NCI-H82 treated with DMSO at 0.1 percent for 48 hours (cell line): Measurements from ENCODE around the gene ASAH2B.
"Not testable (repeated sequence)": the region's sequence is repeated elsewhere in the genome, so short reads cannot be mapped to it uniquely, and the experiment has no call there.

Experiments used
- DNase-seq: peaks from one replicate; lab custom pipeline; 2025; ENCODE audit not compliant: unreplicated experiment; lab: John Stamatoyannopoulos, UW

The ASAH2B gene

GRCh38 chr10:50739618-50740292 is at the start of gene ASAH2B:
Gene ASAH2B, plus strand, starts transcription at chr10:50739936. Its CDS starts 5,195 bp downstream, at chr10:50745131.
- DNase-seq, result peak; percentile 7

DNA sequence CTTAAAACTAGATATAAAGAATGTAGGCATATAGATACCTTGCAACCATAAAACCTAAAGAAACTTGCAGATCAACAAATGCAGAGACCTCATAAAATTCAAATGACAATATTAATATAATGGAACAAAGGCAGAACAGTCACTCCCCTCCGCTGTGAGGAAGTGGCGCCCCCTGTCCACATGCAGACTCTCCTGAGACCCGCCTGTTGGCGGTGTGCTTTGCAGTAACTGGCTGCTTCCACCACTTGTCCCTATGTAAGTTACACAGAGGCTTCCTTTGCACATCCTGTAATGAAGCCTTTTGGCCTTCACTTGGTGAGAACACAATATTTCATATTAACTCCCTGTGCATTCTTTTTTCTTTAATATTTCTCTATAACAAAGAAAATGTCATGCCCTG is 41.9 kb upstream of the ASAH2B start:
- not testable (repeated sequence) for DNase-seq

- DNase-seq, result not testable (repeated sequence)
These were observed 37.8 kb upstream of the ASAH2B start for GRCh38 chr10:50701947-50702346.

GRCh38 chr10:50702997-50703396 is 36.7 kb upstream of the ASAH2B start:
- DNase-seq, result not testable (repeated sequence)

DNA sequence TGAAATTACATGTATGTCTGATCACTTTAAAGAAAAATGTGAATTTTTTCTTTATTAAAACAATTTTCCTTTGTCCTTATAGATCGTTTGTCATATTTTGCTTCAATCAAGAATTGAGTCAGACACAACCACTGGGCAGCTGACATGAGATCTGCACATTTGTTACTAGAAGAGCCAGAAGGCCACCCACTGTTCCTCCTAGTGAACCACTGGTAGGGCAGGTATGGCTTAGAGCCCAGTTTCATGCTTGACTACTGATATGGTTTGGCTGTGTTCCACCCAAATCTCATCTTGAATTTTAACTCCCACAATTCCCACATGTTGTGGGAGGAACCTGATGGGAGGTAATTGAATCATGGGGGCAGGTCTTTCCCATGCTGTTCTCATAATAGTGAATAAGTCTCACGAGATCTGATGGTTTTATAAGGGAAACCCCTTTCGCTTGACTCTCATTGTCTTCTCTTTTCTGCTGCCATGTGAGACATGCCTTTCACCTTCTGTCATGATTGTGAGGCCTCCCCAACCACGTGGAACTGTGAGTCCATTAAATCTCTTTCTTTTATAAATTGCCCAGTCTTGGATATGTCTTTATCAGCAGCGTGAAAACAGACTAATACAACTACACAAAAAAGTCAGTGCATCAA is 35.2 kb upstream of the ASAH2B start:
- not testable (repeated sequence) for DNase-seq

- not testable (repeated sequence) for DNase-seq
These were observed 33.7 kb upstream of the ASAH2B start for GRCh38 chr10:50706006-50706405.

DNA sequence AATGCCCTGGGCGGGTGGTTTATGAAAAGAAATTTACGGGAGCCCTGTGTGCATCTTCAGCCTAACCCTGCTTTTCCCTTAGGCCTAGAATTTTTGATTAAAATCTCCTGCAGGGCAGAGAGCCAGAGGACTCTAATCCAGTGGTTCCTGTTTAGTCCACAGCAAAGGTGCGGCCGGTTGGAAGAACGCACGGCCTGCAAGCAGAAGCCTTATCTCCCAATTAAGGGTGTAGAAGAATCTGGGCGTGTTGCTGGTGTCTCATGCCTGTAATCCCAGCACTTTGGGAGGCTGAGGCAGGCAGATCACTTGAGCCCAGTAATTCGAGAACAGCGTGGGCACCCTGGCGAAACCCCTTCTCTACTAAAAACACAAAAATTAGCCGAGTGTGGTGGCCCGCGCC is 29.5 kb upstream of the ASAH2B start:
- not testable (repeated sequence) for DNase-seq

GRCh38 chr10:50723812-50724211 is 15.9 kb upstream of the ASAH2B start:
- DNase-seq, result not testable (repeated sequence)

DNA sequence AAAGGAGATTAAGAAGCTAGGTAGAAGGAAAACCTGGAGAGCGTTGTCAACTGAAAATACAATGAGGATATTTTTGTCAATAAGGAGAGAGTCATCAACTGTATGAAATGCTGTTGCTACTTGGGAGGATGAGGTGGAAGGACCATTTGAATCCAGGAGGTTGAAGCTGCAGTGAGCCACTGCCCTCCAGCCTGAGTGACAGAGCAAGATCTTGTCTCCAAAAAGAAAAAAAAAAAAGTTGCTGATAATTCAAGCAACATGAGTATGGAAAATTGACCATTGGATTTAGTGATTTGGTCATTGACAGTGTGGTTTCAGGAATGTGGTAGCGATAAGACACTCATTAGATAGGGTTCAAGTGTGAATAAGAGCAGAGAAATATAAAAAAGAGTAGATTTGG is 11.6 kb upstream of the ASAH2B start:
- DNase-seq, result not testable (repeated sequence)

DNA sequence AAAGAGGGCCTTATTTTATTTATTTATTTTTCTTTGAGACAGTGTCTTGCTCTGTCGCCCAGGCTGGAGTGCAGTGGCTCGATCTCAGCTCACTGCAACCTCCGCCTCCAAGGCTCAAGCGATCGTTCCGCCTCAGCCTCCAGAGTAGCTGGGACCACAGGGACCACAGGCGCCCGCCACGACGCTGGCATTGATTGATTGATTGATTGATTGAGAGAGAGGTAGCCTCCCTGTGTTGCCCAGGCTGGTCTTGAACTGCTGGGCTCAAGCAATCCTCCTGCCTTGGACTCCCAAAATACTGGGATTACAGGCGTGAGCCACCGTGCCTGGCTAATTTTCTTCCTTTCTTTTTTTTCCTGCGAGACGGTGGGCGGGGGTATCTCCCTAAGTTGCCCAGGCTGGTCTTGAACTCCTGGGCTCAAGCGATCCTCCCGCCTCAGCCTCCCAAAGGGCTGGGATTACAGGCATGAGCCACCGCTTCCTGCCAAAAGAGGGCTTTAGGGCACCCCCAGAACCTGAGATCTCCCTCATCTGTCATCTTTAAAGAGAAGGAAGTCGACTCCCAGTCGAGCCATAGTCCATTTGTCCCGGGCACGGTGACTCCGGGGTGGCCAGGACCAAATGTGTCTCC is 634 bp upstream of the ASAH2B start:
- not testable (repeated sequence) for DNase-seq

- DNase-seq, result no peak
These were observed 535 bp downstream of the ASAH2B start for GRCh38 chr10:50740293-50740648.

- not testable (repeated sequence) for DNase-seq
These were observed 3.1 kb downstream of the ASAH2B start for GRCh38 chr10:50742820-50743219.

GRCh38 chr10:50766774-50767513 is 27.2 kb downstream of the ASAH2B start:
- DNase-seq, result not testable (repeated sequence)

DNA sequence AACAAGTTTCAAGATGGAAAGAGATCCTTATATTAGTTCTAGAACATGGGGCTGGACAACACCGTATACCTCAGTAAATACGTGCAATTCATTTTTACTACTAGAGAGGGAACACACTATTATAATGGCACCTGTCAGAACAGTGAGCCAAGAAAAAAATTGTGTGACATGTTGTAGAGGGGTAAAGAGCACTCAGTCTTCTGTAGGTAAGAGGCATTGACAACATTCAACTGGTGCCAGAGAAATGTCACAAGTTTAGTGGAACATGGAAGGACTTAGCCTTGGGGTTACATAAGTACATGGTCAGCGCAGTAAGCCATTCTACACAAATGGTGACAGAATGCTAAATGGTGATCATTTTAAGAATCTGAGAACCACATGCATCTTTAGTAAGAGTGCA is 32.3 kb downstream of the ASAH2B start:
- not testable (repeated sequence) for DNase-seq

- not testable (repeated sequence) for DNase-seq
These were observed 35.1 kb downstream of the ASAH2B start for GRCh38 chr10:50774868-50775267.

GRCh38 chr10:50780036-50780435 is 40.3 kb downstream of the ASAH2B start:
- DNase-seq, result not testable (repeated sequence)

- not testable (repeated sequence) for DNase-seq
These were observed 42.3 kb downstream of the ASAH2B start for GRCh38 chr10:50782017-50782416.

- DNase-seq, result not testable (repeated sequence)
These were observed 48.2 kb downstream of the ASAH2B start for GRCh38 chr10:50787962-50788361.

- no peak for DNase-seq
These were observed 49.5 kb downstream of the ASAH2B start for GRCh38 chr10:50788951-50789945.

GRCh38 chr10:50794490-50794889 is 54.8 kb downstream of the ASAH2B start:
- DNase-seq, result no peak
